GM12892 (cell line): ENCODE data around the gene KIF5C.

Experiments
- POLR2A ChIP-seq: IDR thresholded peaks from 2 replicates; pipeline ENCODE4 v1.6.1; 2011; ENCODE audit warnings: low read depth, low read length, control low read depth
- TAF1 ChIP-seq: IDR thresholded peaks from 2 replicates; pipeline ENCODE4 v1.6.1; 2011; ENCODE audit warnings: low read depth, mild to moderate bottlenecking, control low read depth, low read length, borderline replicate concordance

- no peak for TF ChIP-seq TAF1
- TF ChIP-seq POLR2A: no peak
These were observed 7.0 kb downstream of the KIF5C start for GRCh38 chr2:148882051-148882450.
